ENCODE measurements around the gene BCDIN3D.

DNA sequence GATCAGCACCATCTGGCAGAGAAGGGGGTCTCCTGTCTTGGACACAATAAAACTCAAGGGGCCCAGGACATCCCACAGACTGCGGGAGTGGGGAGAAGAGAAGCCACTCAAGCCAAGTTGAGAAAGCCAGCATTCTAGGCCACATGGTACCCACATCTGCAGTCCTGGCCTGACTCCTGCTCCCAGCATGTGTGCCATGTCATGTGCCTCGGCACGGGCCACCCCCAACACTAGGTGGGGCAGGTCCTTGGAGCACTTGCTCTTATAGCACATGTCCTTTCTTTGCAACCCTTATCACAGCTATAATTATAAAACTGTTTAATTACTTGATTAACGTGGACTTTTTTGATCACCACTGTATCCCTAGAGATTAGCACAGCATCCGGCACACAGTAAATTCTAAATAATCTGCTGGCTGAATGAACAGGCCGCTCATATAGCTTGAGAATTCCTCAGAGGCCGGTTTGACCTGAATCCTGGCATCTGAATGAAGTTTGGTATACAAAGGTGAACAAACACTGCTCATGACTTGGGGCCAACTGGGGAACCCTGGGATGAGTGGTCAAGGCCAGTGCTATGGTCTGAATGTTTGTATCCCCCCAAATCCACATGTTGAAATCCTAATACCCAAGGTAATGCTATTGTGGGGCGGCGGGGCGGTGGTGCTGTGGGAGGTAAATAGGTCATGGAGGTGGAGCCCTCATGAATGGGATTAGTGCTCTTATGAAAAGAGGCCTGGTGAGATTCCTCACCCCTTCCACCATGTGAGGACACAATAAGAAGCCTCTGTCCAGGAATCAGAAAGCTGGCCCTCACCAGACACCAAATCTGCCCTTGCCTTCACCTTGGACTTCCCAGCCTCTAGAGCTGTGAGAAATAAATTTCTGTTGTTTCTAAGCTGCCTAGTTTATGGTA lies 21.3 kb downstream of the BCDIN3D start:
- TF ChIP-seq POLR2AphosphoS5 (IDR thresholded peaks at IDR 0.05; ENCODE audit: low read length) = no peak
- TF ChIP-seq, protein P1, sequence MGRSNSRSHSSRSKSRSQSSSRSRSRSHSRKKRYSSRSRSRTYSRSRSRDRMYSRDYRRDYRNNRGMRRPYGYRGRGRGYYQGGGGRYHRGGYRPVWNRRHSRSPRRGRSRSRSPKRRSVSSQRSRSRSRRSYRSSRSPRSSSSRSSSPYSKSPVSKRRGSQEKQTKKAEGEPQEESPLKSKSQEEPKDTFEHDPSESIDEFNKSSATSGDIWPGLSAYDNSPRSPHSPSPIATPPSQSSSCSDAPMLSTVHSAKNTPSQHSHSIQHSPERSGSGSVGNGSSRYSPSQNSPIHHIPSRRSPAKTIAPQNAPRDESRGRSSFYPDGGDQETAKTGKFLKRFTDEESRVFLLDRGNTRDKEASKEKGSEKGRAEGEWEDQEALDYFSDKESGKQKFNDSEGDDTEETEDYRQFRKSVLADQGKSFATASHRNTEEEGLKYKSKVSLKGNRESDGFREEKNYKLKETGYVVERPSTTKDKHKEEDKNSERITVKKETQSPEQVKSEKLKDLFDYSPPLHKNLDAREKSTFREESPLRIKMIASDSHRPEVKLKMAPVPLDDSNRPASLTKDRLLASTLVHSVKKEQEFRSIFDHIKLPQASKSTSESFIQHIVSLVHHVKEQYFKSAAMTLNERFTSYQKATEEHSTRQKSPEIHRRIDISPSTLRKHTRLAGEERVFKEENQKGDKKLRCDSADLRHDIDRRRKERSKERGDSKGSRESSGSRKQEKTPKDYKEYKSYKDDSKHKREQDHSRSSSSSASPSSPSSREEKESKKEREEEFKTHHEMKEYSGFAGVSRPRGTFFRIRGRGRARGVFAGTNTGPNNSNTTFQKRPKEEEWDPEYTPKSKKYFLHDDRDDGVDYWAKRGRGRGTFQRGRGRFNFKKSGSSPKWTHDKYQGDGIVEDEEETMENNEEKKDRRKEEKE (IDR thresholded peaks at IDR 0.05) = no peak
- TF ChIP-seq YY1 (IDR thresholded peaks at IDR 0.05; ENCODE audit: low read depth, low read length) = no peak
- no peak for TF ChIP-seq RAD21 (IDR thresholded peaks at IDR 0.05; ENCODE audit: insufficient read depth, low read depth, low read length)
- no peak for TF ChIP-seq JUND (IDR thresholded peaks at IDR 0.05; ENCODE audit: low read depth, low read length)
- TF ChIP-seq, protein P2, sequence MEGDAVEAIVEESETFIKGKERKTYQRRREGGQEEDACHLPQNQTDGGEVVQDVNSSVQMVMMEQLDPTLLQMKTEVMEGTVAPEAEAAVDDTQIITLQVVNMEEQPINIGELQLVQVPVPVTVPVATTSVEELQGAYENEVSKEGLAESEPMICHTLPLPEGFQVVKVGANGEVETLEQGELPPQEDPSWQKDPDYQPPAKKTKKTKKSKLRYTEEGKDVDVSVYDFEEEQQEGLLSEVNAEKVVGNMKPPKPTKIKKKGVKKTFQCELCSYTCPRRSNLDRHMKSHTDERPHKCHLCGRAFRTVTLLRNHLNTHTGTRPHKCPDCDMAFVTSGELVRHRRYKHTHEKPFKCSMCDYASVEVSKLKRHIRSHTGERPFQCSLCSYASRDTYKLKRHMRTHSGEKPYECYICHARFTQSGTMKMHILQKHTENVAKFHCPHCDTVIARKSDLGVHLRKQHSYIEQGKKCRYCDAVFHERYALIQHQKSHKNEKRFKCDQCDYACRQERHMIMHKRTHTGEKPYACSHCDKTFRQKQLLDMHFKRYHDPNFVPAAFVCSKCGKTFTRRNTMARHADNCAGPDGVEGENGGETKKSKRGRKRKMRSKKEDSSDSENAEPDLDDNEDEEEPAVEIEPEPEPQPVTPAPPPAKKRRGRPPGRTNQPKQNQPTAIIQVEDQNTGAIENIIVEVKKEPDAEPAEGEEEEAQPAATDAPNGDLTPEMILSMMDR (IDR thresholded peaks at IDR 0.05 in 2 of 3, conservative IDR thresholded peaks at IDR 0.05 in 1 of 3; ENCODE audit: control insufficient read depth in 2 of 3, extremely low read depth in 1 of 3, insufficient read depth in 1 of 3, low read depth in 3 of 3, low read length in 3 of 3) = no peak
